HEK293 (cell line): ENCODE measurements around the gene SLC6A14.

ENCODE experiments used
- CTCF ChIA-PET: fragments of 350-600 bp; formaldehyde crosslinking; extraction: SDS; loops from one replicate; lab custom pipeline; 2021; ENCODE audit warnings: antibody characterized with exemption; lab: Yijun Ruan, JAX
- POLR2A ChIA-PET: fragments of 300-600 bp; formaldehyde crosslinking; extraction: SDS; loops from one replicate; lab custom pipeline; 2020; ENCODE audit warnings: antibody characterized with exemption, inconsistent platforms; lab: Yijun Ruan, JAX
- H3K27ac ChIP-seq: fragments of 200-500 bp; sonication (Bioruptor generic); 2 replicates; pipeline ENCODE4 v1.5.1; 2014; ENCODE audit warnings: low read depth, low read length, control low read depth, inconsistent platforms; ENCODE audit errors: extremely low read depth
- H3K36me3 ChIP-seq, 2 experiments: fragments of 200-500 bp in 1 of 2; sonication (Bioruptor generic) in 1 of 2; 1 replicate in 1 of 2; 2 replicates in 1 of 2; pipeline ENCODE4 v1.5.1; 2014 to 2017; ENCODE audit warnings: inconsistent platforms in 2 of 2, low read length in 2 of 2; ENCODE audit not compliant: control insufficient read depth in 2 of 2, insufficient read depth in 1 of 2
- H3K4me1 ChIP-seq: fragments of 200-500 bp; sonication (Bioruptor generic); 2 replicates; pipeline ENCODE4 v1.5.1; 2014; ENCODE audit warnings: mild to moderate bottlenecking, low read length, inconsistent platforms; ENCODE audit not compliant: control insufficient read depth, insufficient read depth
- H3K4me3 ChIP-seq: 2 replicates; pipeline ENCODE4 v1.5.1; 2011; ENCODE audit warnings: low read depth, mild to moderate bottlenecking, control low read depth, low read length, moderate library complexity
- H3K9me3 ChIP-seq: fragments of 200-500 bp; sonication (Bioruptor generic); 2 replicates; pipeline ENCODE4 v1.5.1; 2014; ENCODE audit warnings: low read depth, low read length, inconsistent platforms; ENCODE audit not compliant: control insufficient read depth, insufficient read depth
- EGR2 ChIP-seq: fragments of 450-650 bp; formaldehyde crosslinking; IDR thresholded peaks from 2 replicates; pipeline ENCODE4 v1.5.1; 2016; ENCODE audit warnings: low read depth, missing biosample characterization, missing genetic modification characterization
- RBAK ChIP-seq: fragments of 450-650 bp; formaldehyde crosslinking; IDR thresholded peaks from 2 replicates; pipeline ENCODE4 v1.5.1; 2016; ENCODE audit warnings: missing biosample characterization, missing genetic modification characterization
- REPIN1 ChIP-seq: fragments of 450-650 bp; formaldehyde crosslinking; IDR thresholded peaks from 2 replicates; pipeline ENCODE4 v1.5.1; 2017; ENCODE audit warnings: missing biosample characterization, missing genetic modification characterization, low read depth
- TRIM28 ChIP-seq: IDR thresholded peaks from 2 replicates; pipeline ENCODE4 v1.6.1; 2011; ENCODE audit warnings: low read length, control low read depth, borderline replicate concordance
- ZBTB17 ChIP-seq: fragments of 450-650 bp; formaldehyde crosslinking; IDR thresholded peaks from 2 replicates; pipeline ENCODE4 v1.5.1; 2016; ENCODE audit warnings: missing biosample characterization, missing genetic modification characterization
- ZFHX2 ChIP-seq: fragments of 450-650 bp; formaldehyde crosslinking; conservative IDR thresholded peaks from 2 replicates; pipeline ENCODE4 v1.5.1; 2016; ENCODE audit warnings: missing biosample characterization, missing genetic modification characterization
- ZFP37 ChIP-seq: fragments of 450-650 bp; formaldehyde crosslinking; IDR thresholded peaks from 2 replicates; pipeline ENCODE4 v1.5.1; 2016; ENCODE audit warnings: missing biosample characterization, missing genetic modification characterization
- ZNF169 ChIP-seq: fragments of 450-650 bp; formaldehyde crosslinking; IDR thresholded peaks from 2 replicates; pipeline ENCODE4 v1.5.1; 2016; ENCODE audit warnings: missing biosample characterization, missing genetic modification characterization
- ZNF175 ChIP-seq: fragments of 450-650 bp; formaldehyde crosslinking; IDR thresholded peaks from 2 replicates; pipeline ENCODE4 v1.5.1; 2016; ENCODE audit warnings: missing biosample characterization, missing genetic modification characterization
- ZNF248 ChIP-seq: fragments of 450-650 bp; formaldehyde crosslinking; IDR thresholded peaks from 2 replicates; pipeline ENCODE4 v1.5.1; 2017; ENCODE audit warnings: missing biosample characterization, missing genetic modification characterization
- ZNF266 ChIP-seq: fragments of 450-650 bp; formaldehyde crosslinking; IDR thresholded peaks from 2 replicates; pipeline ENCODE4 v1.5.1; 2016; ENCODE audit warnings: missing biosample characterization, missing genetic modification characterization, low read depth
- ZNF311 ChIP-seq: fragments of 450-650 bp; formaldehyde crosslinking; IDR thresholded peaks from 2 replicates; pipeline ENCODE4 v1.5.1; 2017; ENCODE audit warnings: missing biosample characterization, missing genetic modification characterization, borderline replicate concordance
- ZNF354C ChIP-seq: fragments of 450-650 bp; formaldehyde crosslinking; IDR thresholded peaks from 2 replicates; pipeline ENCODE4 v1.5.1; 2016; ENCODE audit warnings: missing biosample characterization, missing genetic modification characterization, low read depth, borderline replicate concordance
- ZNF37A ChIP-seq: fragments of 450-650 bp; IDR thresholded peaks from 2 replicates; pipeline ENCODE4 v1.5.1; 2018; ENCODE audit warnings: missing biosample characterization, missing genetic modification characterization
- ZNF501 ChIP-seq: fragments of 450-650 bp; formaldehyde crosslinking; IDR thresholded peaks from 2 replicates; pipeline ENCODE4 v1.5.1; 2016; ENCODE audit warnings: missing biosample characterization, missing genetic modification characterization
- ZNF623 ChIP-seq: fragments of 450-650 bp; formaldehyde crosslinking; IDR thresholded peaks from 2 replicates; pipeline ENCODE4 v1.5.1; 2016; ENCODE audit warnings: missing biosample characterization, missing genetic modification characterization
- ZNF707 ChIP-seq: fragments of 450-650 bp; formaldehyde crosslinking; IDR thresholded peaks from 2 replicates; pipeline ENCODE4 v1.5.1; 2016; ENCODE audit warnings: missing biosample characterization, missing genetic modification characterization
- ZNF830 ChIP-seq: fragments of 450-650 bp; IDR thresholded peaks from 2 replicates; pipeline ENCODE4 v1.5.0; 2018; ENCODE audit warnings: missing biosample characterization, missing genetic modification characterization, low read depth, mild to moderate bottlenecking, moderate library complexity
- ZSCAN23 ChIP-seq: fragments of 450-650 bp; formaldehyde crosslinking; IDR thresholded peaks from 2 replicates; pipeline ENCODE4 v1.5.1; 2016; ENCODE audit warnings: missing biosample characterization, missing genetic modification characterization
- ZSCAN30 ChIP-seq: fragments of 450-650 bp; IDR thresholded peaks from 2 replicates; pipeline ENCODE4 v1.5.1; 2018; ENCODE audit warnings: missing biosample characterization, mild to moderate bottlenecking, missing genetic modification characterization, moderate library complexity
- TF ChIP-seq, protein P1 (sequence below): fragments of 450-650 bp; formaldehyde crosslinking; IDR thresholded peaks from 2 replicates; pipeline ENCODE4 v1.5.1; 2016; ENCODE audit warnings: missing biosample characterization, missing genetic modification characterization
- TF ChIP-seq, protein P2 (sequence below): IDR thresholded peaks from 2 replicates; pipeline ENCODE4 v1.6.1; 2011; ENCODE audit warnings: mild to moderate bottlenecking, low read depth, low read length, borderline replicate concordance
- TF ChIP-seq, protein P3 (sequence below): fragments of 450-650 bp; formaldehyde crosslinking; IDR thresholded peaks from 2 replicates; pipeline ENCODE4 v1.5.1; 2016; ENCODE audit warnings: missing biosample characterization, missing genetic modification characterization, low read depth

The SLC6A14 gene

DNA sequence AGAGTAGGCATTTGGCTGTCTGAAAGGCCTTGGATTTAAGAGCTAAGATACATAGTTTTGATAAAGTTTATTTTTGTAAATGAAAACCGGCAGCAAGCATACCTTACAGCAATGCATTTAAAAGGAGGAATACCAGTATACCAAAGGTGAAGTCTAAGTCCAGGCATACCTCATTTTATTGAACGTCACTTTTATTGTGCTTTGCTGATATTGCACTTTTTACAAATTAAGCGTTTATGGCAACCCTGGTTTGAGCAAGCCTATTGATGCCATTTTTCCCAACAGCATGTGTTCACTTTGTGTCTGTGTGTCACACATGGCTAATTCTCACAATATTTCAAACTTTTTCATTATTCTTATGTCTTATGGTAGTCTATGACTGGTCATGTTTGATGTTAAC lies 8.4 kb upstream of the SLC6A14 start:
- Histone ChIP-seq H3K4me1 (no peaks in the 10 kb centered on the region), H3K4me3 (no peak overlapping the region), H3K36me3 (no peaks in the 10 kb centered on the region), H3K27ac (no peak overlapping the region), H3K9me3 (no peaks in the 10 kb centered on the region)
- CTCF ChIA-PET = no interaction called here
- TF ChIP-seq ZSCAN23 (tag by site-specific recombination) (no peak), ZNF501 (tag by site-specific recombination) (no peak), ZNF623 (tag by site-specific recombination) (no peak), TRIM28 (no peak), ZNF707 (no peak), REPIN1 (tag by site-specific recombination) (no peak), ZNF175 (no peak), ZNF248 (tag by site-specific recombination) (no peak), ZNF266 (tag by site-specific recombination) (no peak), EGR2 (tag by site-specific recombination) (no peak), ZSCAN30 (tag by site-specific recombination) (no peak), ZNF37A (tag by site-specific recombination) (no peak), ZNF830 (no peak), ZNF169 (tag by site-specific recombination) (no peak), RBAK (tag by site-specific recombination) (no peak), ZFP37 (tag by site-specific recombination) (no peak)
- TF ChIP-seq, protein P1, sequence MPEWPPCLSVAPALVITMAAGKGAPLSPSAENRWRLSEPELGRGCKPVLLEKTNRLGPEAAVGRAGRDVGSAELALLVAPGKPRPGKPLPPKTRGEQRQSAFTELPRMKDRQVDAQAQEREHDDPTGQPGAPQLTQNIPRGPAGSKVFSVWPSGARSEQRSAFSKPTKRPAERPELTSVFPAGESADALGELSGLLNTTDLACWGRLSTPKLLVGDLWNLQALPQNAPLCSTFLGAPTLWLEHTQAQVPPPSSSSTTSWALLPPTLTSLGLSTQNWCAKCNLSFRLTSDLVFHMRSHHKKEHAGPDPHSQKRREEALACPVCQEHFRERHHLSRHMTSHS = no peak
- POLR2A ChIA-PET = no interaction called here

DNA sequence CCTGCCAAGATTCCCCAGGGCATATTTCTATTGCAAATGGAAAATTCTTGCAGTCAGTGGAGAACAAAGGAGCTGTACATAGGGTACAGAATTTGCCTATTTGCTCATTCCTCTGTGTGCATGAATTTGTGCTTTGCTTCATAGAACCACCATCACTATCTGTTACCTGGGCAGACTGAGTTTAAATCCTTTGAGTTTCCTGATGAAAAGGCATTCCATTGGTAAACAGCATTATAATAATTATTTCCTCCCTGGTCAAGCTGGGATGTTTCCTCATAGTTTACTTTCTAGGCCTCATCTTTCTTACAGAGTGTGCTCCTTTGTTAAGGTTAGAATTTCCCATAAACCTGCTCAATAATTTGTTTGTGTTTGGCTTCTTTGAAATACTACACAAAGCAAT lies 809 bp upstream of the SLC6A14 start:
- POLR2A ChIA-PET = no interaction called here
- Histone ChIP-seq H3K9me3 (no peaks in the 10 kb centered on the region), H3K36me3 (no peaks in the 10 kb centered on the region), H3K4me1 (no peaks in the 10 kb centered on the region), H3K4me3 (no peak overlapping the region), H3K27ac (no peak overlapping the region)
- no peak for TF ChIP-seq ZFHX2 (tag by site-specific recombination)
- TF ChIP-seq ZBTB17 (tag by site-specific recombination) = no peak
- no peak for TF ChIP-seq ZNF311 (tag by site-specific recombination)
- TF ChIP-seq ZNF707 = no peak
- TF ChIP-seq ZNF354C (tag by site-specific recombination) = no peak
- TF ChIP-seq, protein P2, sequence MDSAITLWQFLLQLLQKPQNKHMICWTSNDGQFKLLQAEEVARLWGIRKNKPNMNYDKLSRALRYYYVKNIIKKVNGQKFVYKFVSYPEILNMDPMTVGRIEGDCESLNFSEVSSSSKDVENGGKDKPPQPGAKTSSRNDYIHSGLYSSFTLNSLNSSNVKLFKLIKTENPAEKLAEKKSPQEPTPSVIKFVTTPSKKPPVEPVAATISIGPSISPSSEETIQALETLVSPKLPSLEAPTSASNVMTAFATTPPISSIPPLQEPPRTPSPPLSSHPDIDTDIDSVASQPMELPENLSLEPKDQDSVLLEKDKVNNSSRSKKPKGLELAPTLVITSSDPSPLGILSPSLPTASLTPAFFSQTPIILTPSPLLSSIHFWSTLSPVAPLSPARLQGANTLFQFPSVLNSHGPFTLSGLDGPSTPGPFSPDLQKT = no peak
- no peak for TF ChIP-seq ZFP37 (tag by site-specific recombination)
- TF ChIP-seq, protein P3, sequence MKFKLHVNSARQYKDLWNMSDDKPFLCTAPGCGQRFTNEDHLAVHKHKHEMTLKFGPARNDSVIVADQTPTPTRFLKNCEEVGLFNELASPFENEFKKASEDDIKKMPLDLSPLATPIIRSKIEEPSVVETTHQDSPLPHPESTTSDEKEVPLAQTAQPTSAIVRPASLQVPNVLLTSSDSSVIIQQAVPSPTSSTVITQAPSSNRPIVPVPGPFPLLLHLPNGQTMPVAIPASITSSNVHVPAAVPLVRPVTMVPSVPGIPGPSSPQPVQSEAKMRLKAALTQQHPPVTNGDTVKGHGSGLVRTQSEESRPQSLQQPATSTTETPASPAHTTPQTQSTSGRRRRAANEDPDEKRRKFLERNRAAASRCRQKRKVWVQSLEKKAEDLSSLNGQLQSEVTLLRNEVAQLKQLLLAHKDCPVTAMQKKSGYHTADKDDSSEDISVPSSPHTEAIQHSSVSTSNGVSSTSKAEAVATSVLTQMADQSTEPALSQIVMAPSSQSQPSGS (tag by site-specific recombination) = no peak
- CTCF ChIA-PET = no interaction called here
